ENCODE results near the gene FUT3. TPM values are rescaled to one million over a fixed set of nuclear protein-coding genes. Genes with fewer than 3 reads are reported as not detected.

Gene FUT3
- total and polyA plus RNA-seq, 4 donors: 1.5 to 31.4 (median 18.2) TPM

GRCh38 chr19:5829567-5830310 lies 21.5 kb downstream of the FUT3 start:
- H3K9ac ChIP-seq (ENCODE audit: insufficient read depth in 1 of 2, low read length in 2 of 2): no peak overlapping the region
- H3K9me3 ChIP-seq (ENCODE audit: control insufficient read depth in 4 of 4, insufficient read depth in 3 of 4, low read length in 3 of 4): peaks cover 0 to 2% (median 0%) of the 10 kb centered on the region in 4 donors
- H3K4me3 ChIP-seq: no peak overlapping the region
- ATAC-seq (ENCODE audit: insufficient read depth, low FRiP score) (no peak), DNase-seq (no peak)
- H3K4me1 ChIP-seq (ENCODE audit: control insufficient read depth in 5 of 5, insufficient read depth in 5 of 5, low read length in 5 of 5): peaks cover 0 to 16% (median 0%) of the 10 kb centered on the region in 5 donors
- TF ChIP-seq CTCF (IDR thresholded peaks at IDR 0.05; ENCODE audit: control extremely low read depth, extremely low read depth): no peak
- no peak overlapping the region for H3K27ac ChIP-seq (ENCODE audit: low read depth in 1 of 2, low read length in 1 of 2)
- WGBS, 2 donors: 66% methylated on average over 34 of the region's 34 CpGs
- no peaks in the 10 kb centered on the region for H3K36me3 ChIP-seq (ENCODE audit: control insufficient read depth in 4 of 4, insufficient read depth in 4 of 4, low read length in 4 of 4)
- H3K27me3 ChIP-seq (ENCODE audit: control insufficient read depth in 3 of 3, insufficient read depth in 3 of 3, low read length in 2 of 3): peaks cover 0 to 4% (median 0%) of the 10 kb centered on the region in 3 donors

GRCh38 chr19:5828661-5829566 lies 22.3 kb downstream of the FUT3 start:
- H3K4me1 ChIP-seq (ENCODE audit: control insufficient read depth in 5 of 5, insufficient read depth in 5 of 5, low read length in 5 of 5): peaks cover 0 to 16% (median 0%) of the 10 kb centered on the region in 5 donors
- WGBS, 2 donors: 2 to 7% methylated on average over 40 to 44 of the region's 47 CpGs
- ATAC-seq (ENCODE audit: insufficient read depth, low FRiP score) (no peak), DNase-seq (peak; percentile 54 to 70 (median 68))
- H3K36me3 ChIP-seq (ENCODE audit: control insufficient read depth in 4 of 4, insufficient read depth in 4 of 4, low read length in 4 of 4): no peaks in the 10 kb centered on the region
- peak overlapping the region; percentile 37 to 93 for H3K9ac ChIP-seq (ENCODE audit: insufficient read depth in 1 of 2, low read length in 2 of 2)
- H3K27ac ChIP-seq (ENCODE audit: low read depth in 1 of 2, low read length in 1 of 2): peak overlapping the region in 1 of 2 donors; percentile 89
- peaks cover 0 to 2% (median 0%) of the 10 kb centered on the region in 4 donors for H3K9me3 ChIP-seq (ENCODE audit: control insufficient read depth in 4 of 4, insufficient read depth in 3 of 4, low read length in 3 of 4)
- peak overlapping the region; percentile 36 for H3K4me3 ChIP-seq
- no peak for TF ChIP-seq CTCF (IDR thresholded peaks at IDR 0.05; ENCODE audit: control extremely low read depth, extremely low read depth)
- H3K27me3 ChIP-seq (ENCODE audit: control insufficient read depth in 3 of 3, insufficient read depth in 3 of 3, low read length in 2 of 3): peaks cover 0 to 4% (median 0%) of the 10 kb centered on the region in 3 donors

- WGBS, 2 donors: 1% methylated on average over 77 to 91 of the region's 91 CpGs
- H3K27me3 ChIP-seq (ENCODE audit: control insufficient read depth in 3 of 3, insufficient read depth in 3 of 3, low read length in 2 of 3): peaks cover 0 to 4% (median 0%) of the 10 kb centered on the region in 3 donors
- H3K4me1 ChIP-seq (ENCODE audit: control insufficient read depth in 5 of 5, insufficient read depth in 5 of 5, low read length in 5 of 5): peaks cover 0 to 16% (median 0%) of the 10 kb centered on the region in 5 donors
- DNase-seq (peak; percentile 94 to 96 (median 96)), ATAC-seq (ENCODE audit: insufficient read depth, low FRiP score) (peak; percentile 83)
- peak overlapping the region; percentile 47 for H3K4me3 ChIP-seq
- peaks cover 0 to 2% (median 0%) of the 10 kb centered on the region in 4 donors for H3K9me3 ChIP-seq (ENCODE audit: control insufficient read depth in 4 of 4, insufficient read depth in 3 of 4, low read length in 3 of 4)
- no peak for TF ChIP-seq CTCF (IDR thresholded peaks at IDR 0.05; ENCODE audit: control extremely low read depth, extremely low read depth)
- H3K27ac ChIP-seq (ENCODE audit: low read depth in 1 of 2, low read length in 1 of 2): peak overlapping the region; percentile 85 to 89
- H3K36me3 ChIP-seq (ENCODE audit: control insufficient read depth in 4 of 4, insufficient read depth in 4 of 4, low read length in 4 of 4): no peaks in the 10 kb centered on the region
- peak overlapping the region; percentile 37 to 93 for H3K9ac ChIP-seq (ENCODE audit: insufficient read depth in 1 of 2, low read length in 2 of 2)
These were observed 23.2 kb downstream of the FUT3 start for GRCh38 chr19:5827891-5828660.
